Neural progenitor cell (in vitro differentiated cells): ENCODE measurements around the gene COPS3. TPM values are rescaled to one million over a fixed set of nuclear protein-coding genes. Genes with fewer than 3 reads are reported as not detected.

Experiments used
- DNase-seq: peaks from one replicate; pipeline ENCODE4 v3.0.0-alpha.2; 2016; ENCODE audit warnings: low spot score
- H2AFZ ChIP-seq: fragments of 200-600 bp; sonication (generic); replicated peaks from 2 replicates; pipeline ENCODE4 v1.6.1; 2016; ENCODE audit warnings: antibody characterized with exemption
- H3F3A ChIP-seq: fragments of 200-600 bp; sonication (generic); 2 replicates; pipeline ENCODE4 v1.6.1; 2016; ENCODE audit warnings: antibody characterized with exemption, low read depth
- H3K27ac ChIP-seq: fragments of 200-600 bp; sonication (generic); 2 replicates; pipeline ENCODE4 v1.5.1; 2016; ENCODE audit warnings: mild to moderate bottlenecking
- H3K27me3 ChIP-seq: fragments of 200-600 bp; sonication (generic); 2 replicates; pipeline ENCODE4 v1.6.1; 2016; ENCODE audit warnings: mild to moderate bottlenecking, moderate library complexity
- H3K36me3 ChIP-seq: fragments of 200-600 bp; sonication (generic); 2 replicates; pipeline ENCODE4 v1.5.1; 2016
- H3K4me1 ChIP-seq: fragments of 200-600 bp; sonication (generic); 2 replicates; pipeline ENCODE4 v1.6.1; 2016; ENCODE audit warnings: mixed run types
- H3K4me2 ChIP-seq: fragments of 200-600 bp; sonication (generic); 2 replicates; pipeline ENCODE4 v1.6.1; 2016
- H3K4me3 ChIP-seq: fragments of 200-600 bp; sonication (generic); 2 replicates; pipeline ENCODE4 v1.5.1; 2016
- H3K79me2 ChIP-seq: fragments of 200-600 bp; sonication (generic); 2 replicates; pipeline ENCODE4 v1.6.1; 2016; ENCODE audit warnings: low read depth
- H3K9ac ChIP-seq: fragments of 200-600 bp; sonication (generic); 2 replicates; pipeline ENCODE4 v1.6.1; 2016
- H3K9me3 ChIP-seq: fragments of 200-600 bp; sonication (generic); 2 replicates; pipeline ENCODE4 v1.5.1; 2016; ENCODE audit warnings: low read depth
- H4K20me1 ChIP-seq: fragments of 200-600 bp; sonication (generic); 2 replicates; pipeline ENCODE4 v1.6.1; 2016; ENCODE audit warnings: low read depth
- H3K27ac Mint-ChIP-seq: 3 replicates; pipeline ENCODE4 v1.8.0; 2021; ENCODE audit warnings: mixed read lengths
- H3K27me3 Mint-ChIP-seq: 2 replicates; pipeline ENCODE4 v1.8.0; 2022; ENCODE audit warnings: low read depth, mild to moderate bottlenecking, inconsistent platforms, moderate library complexity, mixed read lengths; ENCODE audit not compliant: insufficient read depth
- H3K36me3 Mint-ChIP-seq: 3 replicates; pipeline ENCODE4 v1.8.0; 2021; ENCODE audit warnings: mixed read lengths
- H3K4me1 Mint-ChIP-seq: 3 replicates; pipeline ENCODE4 v1.8.0; 2021; ENCODE audit warnings: mixed read lengths
- H3K4me3 Mint-ChIP-seq: 3 replicates; pipeline ENCODE4 v1.8.0; 2021; ENCODE audit warnings: mild to moderate bottlenecking, moderate library complexity, mixed read lengths
- H3K9me3 Mint-ChIP-seq: 3 replicates; pipeline ENCODE4 v1.8.0; 2020; ENCODE audit warnings: mixed read lengths
- CTCF ChIP-seq: fragments of 200-600 bp; sonication (generic); IDR thresholded peaks from 2 replicates; pipeline ENCODE4 v1.5.1; 2017; ENCODE audit warnings: antibody characterized with exemption, mild to moderate bottlenecking
- EZH2 ChIP-seq: fragments of 200-600 bp; sonication (generic); IDR thresholded peaks from 2 replicates; pipeline ENCODE4 v1.6.1; 2017; ENCODE audit warnings: antibody characterized with exemption, mild to moderate bottlenecking, moderate library complexity
- EZH2phosphoT487 ChIP-seq: fragments of 200-600 bp; sonication (generic); IDR thresholded peaks from 2 replicates; pipeline ENCODE4 v1.6.1; 2017; ENCODE audit warnings: antibody characterized with exemption
- total RNA-seq: library from RNA; depleted of rRNA; stranded (reverse); fragments of >200 nt; gene quantifications from 2 replicates; pipeline ENCODE4 v1.2.3, GENCODE V29; 2015; ENCODE audit warnings: low replicate concordance

COPS3 gene
- total RNA-seq, 1 donor from 2014 or later: 113 TPM

GRCh38 chr17:17320188-17320910, 39.3 kb upstream of the COPS3 start:
- H3K27me3 ChIP-seq: no peaks in the 10 kb centered on the region
- H3K9ac ChIP-seq: no peak overlapping the region
- Mint-ChIP-seq H3K27ac (no peak overlapping the region), H3K4me3 (no peak overlapping the region), H3K27me3 (peaks cover 2% of the 10 kb centered on the region), H3K4me1 (peaks cover 1% of the 10 kb centered on the region), H3K9me3 (no peaks in the 10 kb centered on the region), H3K36me3 (no peaks in the 10 kb centered on the region)
- no peak overlapping the region for H2AFZ ChIP-seq
- H4K20me1 ChIP-seq: no peaks in the 10 kb centered on the region
- H3K4me3 ChIP-seq: no peak overlapping the region
- no peaks in the 10 kb centered on the region for H3K79me2 ChIP-seq
- no peaks in the 10 kb centered on the region for H3F3A ChIP-seq
- TF ChIP-seq CTCF (no peak), EZH2phosphoT487 (no peak), EZH2 (no peak)
- H3K4me1 ChIP-seq: no peaks in the 10 kb centered on the region
- no peak overlapping the region for H3K4me2 ChIP-seq
- no peak overlapping the region for H3K27ac ChIP-seq
- H3K9me3 ChIP-seq: no peaks in the 10 kb centered on the region
- no peak for DNase-seq
- H3K36me3 ChIP-seq: no peaks in the 10 kb centered on the region

DNA sequence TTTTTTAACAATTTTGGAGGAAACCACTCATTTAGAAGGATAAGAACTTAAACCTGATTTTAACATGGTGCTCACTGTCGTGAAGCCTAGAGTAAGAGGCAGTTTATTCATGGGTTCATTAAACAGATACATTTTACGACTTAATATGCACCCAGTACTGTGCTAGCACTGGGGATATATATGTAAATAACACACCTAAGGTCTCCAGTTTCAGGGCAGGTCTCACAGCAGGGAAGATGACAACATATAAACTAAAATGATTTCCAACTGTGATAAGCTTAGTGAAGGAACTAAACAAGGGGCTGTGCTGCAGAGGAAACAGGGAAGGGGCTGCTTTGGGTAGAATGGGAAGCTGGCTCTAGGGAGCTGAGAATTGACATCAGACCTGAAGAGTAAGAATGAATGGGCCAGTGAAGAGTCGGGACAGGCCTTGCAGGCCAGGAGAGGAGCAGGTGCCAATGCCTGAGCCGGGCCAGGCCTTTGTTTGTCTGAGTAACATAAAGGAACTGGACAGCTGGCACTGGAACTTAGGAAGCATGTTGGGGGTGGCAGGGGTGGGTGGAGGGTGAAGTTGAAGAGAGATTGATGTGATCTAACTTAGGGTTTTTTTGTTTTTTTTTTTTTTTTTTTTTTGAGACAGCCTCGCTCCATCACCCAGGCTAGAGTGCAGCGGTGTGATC, 34.2 kb upstream of the COPS3 start:
- Histone ChIP-seq H3K9me3 (no peaks in the 10 kb centered on the region), H4K20me1 (no peaks in the 10 kb centered on the region), H3K36me3 (no peaks in the 10 kb centered on the region), H3K27ac (no peak overlapping the region), H3K4me1 (no peaks in the 10 kb centered on the region), H3K9ac (no peak overlapping the region), H3F3A (peaks cover 8% of the 10 kb centered on the region), H3K4me3 (no peak overlapping the region), H3K79me2 (no peaks in the 10 kb centered on the region), H3K27me3 (no peaks in the 10 kb centered on the region), H3K4me2 (no peak overlapping the region), H2AFZ (no peak overlapping the region)
- Mint-ChIP-seq H3K4me1 (peaks cover 3% of the 10 kb centered on the region), H3K27ac (peak overlapping the region; percentile 6), H3K4me3 (no peak overlapping the region), H3K27me3 (no peaks in the 10 kb centered on the region), H3K9me3 (peaks cover 3% of the 10 kb centered on the region), H3K36me3 (peaks cover 9% of the 10 kb centered on the region)
- DNase-seq: no peak
- TF ChIP-seq EZH2phosphoT487 (no peak), EZH2 (no peak), CTCF (no peak)

- Mint-ChIP-seq H3K4me1 (peaks cover 3% of the 10 kb centered on the region), H3K36me3 (peaks cover 13% of the 10 kb centered on the region), H3K27ac (peak overlapping the region; percentile 23), H3K27me3 (no peaks in the 10 kb centered on the region), H3K4me3 (no peak overlapping the region), H3K9me3 (peaks cover 3% of the 10 kb centered on the region)
- no peak for DNase-seq
- no peak overlapping the region for H3K4me2 ChIP-seq
- H3K27ac ChIP-seq: no peak overlapping the region
- H3K4me1 ChIP-seq: no peaks in the 10 kb centered on the region
- no peaks in the 10 kb centered on the region for H4K20me1 ChIP-seq
- no peak overlapping the region for H2AFZ ChIP-seq
- no peaks in the 10 kb centered on the region for H3K27me3 ChIP-seq
- TF ChIP-seq EZH2phosphoT487: no peak
- no peak for TF ChIP-seq EZH2
- TF ChIP-seq CTCF: no peak
- H3F3A ChIP-seq: peaks cover 8% of the 10 kb centered on the region
- no peak overlapping the region for H3K4me3 ChIP-seq
- H3K9ac ChIP-seq: no peak overlapping the region
- H3K36me3 ChIP-seq: no peaks in the 10 kb centered on the region
- no peaks in the 10 kb centered on the region for H3K79me2 ChIP-seq
- no peaks in the 10 kb centered on the region for H3K9me3 ChIP-seq
Measured at GRCh38 chr17:17314501-17315071, 33.5 kb upstream of the COPS3 start.
